HepG2 (cell line): ENCODE measurements around the gene NT5M. TPM values are rescaled to one million over a fixed set of nuclear protein-coding genes. Genes with fewer than 3 reads are reported as not detected.

Experiments used
- ATAC-seq: fragments of 200-7000 bp; cut with Tn5 transposase; 3 replicates; pipeline ENCODE4 v1.9.1; 2020; ENCODE audit warnings: mild to moderate bottlenecking, moderate library complexity
- BruUV-seq: library from RNA; stranded (reverse); fragments of 400-500 nt; replicated peaks from 2 replicates; lab custom pipeline; 2021; lab: Mats Ljungman, UMichigan
- CTCF ChIA-PET: fragments of 300-600 bp; formaldehyde crosslinking; extraction: SDS; loops from one replicate; lab custom pipeline; 2021; ENCODE audit warnings: low total read pairs, inconsistent platforms, low intra/inter-chr PET ratio; lab: Yijun Ruan, JAX
- POLR2A ChIA-PET: fragments of 350-600 bp; sonication (Branson Sonifier 250); formaldehyde crosslinking; loops from one replicate; lab custom pipeline; 2020; ENCODE audit warnings: antibody characterized with exemption, inconsistent platforms; lab: Yijun Ruan, JAX
- DNase-seq: peaks from one replicate; pipeline ENCODE4 v3.0.0-alpha.2; 2015; ENCODE audit warnings: low spot score
- FAIRE-seq: peaks from 3 replicates; lab custom pipeline; 2011; peaks lifted over from hg19 to GRCh38; lab: Jason Lieb, UNC
- H2AFZ ChIP-seq: one replicate; pipeline ENCODE4 v1.6.1; 2011; ENCODE audit warnings: low read length, inconsistent platforms
- H3K27ac ChIP-seq: fragments of 300-600 bp; 3 replicates; pipeline ENCODE4 v1.8.0; 2011; ENCODE audit warnings: mixed run types, mild to moderate bottlenecking, mixed read lengths, low read length, inconsistent platforms; ENCODE audit not compliant: insufficient read depth; ENCODE audit errors: extremely low read length
- H3K27me3 ChIP-seq, 2 experiments: fragments of 200-600 bp in 1 of 2; 2 replicates in 1 of 2; 3 replicates in 1 of 2; pipeline versions ENCODE4 v1.6.0 to v1.8.0; 2011; ENCODE audit warnings: low read length in 2 of 2, mild to moderate bottlenecking in 2 of 2, moderate library complexity in 2 of 2, inconsistent platforms in 1 of 2; ENCODE audit not compliant: insufficient read depth in 2 of 2, control insufficient read depth in 1 of 2
- H3K36me3 ChIP-seq, 2 experiments: fragments of 200-600 bp in 1 of 2; replicated peaks in 1 of 2; 2 replicates in 1 of 2; 3 replicates in 1 of 2; pipeline versions ENCODE4 v1.5.1 to v1.8.0; 2011; ENCODE audit warnings: low read length in 2 of 2, inconsistent platforms in 1 of 2; ENCODE audit not compliant: insufficient read depth in 2 of 2, control insufficient read depth in 1 of 2
- H3K4me1 ChIP-seq: 2 replicates; pipeline ENCODE4 v1.5.1; 2012; ENCODE audit warnings: low read length, inconsistent platforms; ENCODE audit not compliant: insufficient read depth
- H3K4me2 ChIP-seq: 2 replicates; pipeline ENCODE4 v1.6.0; 2011; ENCODE audit warnings: low read depth, low read length, inconsistent platforms
- H3K4me3 ChIP-seq, 3 experiments: fragments of 200-600 bp in 1 of 3; sonication (generic), shearing (Covaris generic) in 1 of 3; replicated peaks in 1 of 3; 2 replicates each; pipeline ENCODE4 v1.5.1; 2011 to 2016; ENCODE audit warnings: low read length in 3 of 3, inconsistent platforms in 2 of 3, low read depth in 2 of 3, mild to moderate bottlenecking in 2 of 3, control low read depth in 1 of 3, mixed read lengths in 1 of 3; ENCODE audit not compliant: insufficient read depth in 1 of 3
- H3K79me2 ChIP-seq: one replicate; pipeline ENCODE4 v1.6.1; 2011; ENCODE audit warnings: low read length, inconsistent platforms; ENCODE audit not compliant: insufficient read depth
- H3K9ac ChIP-seq: 2 replicates; pipeline ENCODE4 v1.6.0; 2011; ENCODE audit warnings: mild to moderate bottlenecking, low read depth, low read length, inconsistent platforms; ENCODE audit not compliant: insufficient read depth
- H3K9me3 ChIP-seq: 2 replicates; pipeline ENCODE4 v1.5.1; 2012; ENCODE audit warnings: mild to moderate bottlenecking, low read length
- H4K20me1 ChIP-seq: 2 replicates; pipeline ENCODE4 v1.6.0; 2011; ENCODE audit warnings: inconsistent platforms, mild to moderate bottlenecking, low read length, moderate library complexity; ENCODE audit not compliant: insufficient read depth
- AKAP8 ChIP-seq: sonication (generic); formaldehyde crosslinking; IDR thresholded peaks from 2 replicates; pipeline ENCODE4 v1.5.1; 2020; ENCODE audit warnings: mild to moderate bottlenecking, missing genetic modification reagents
- ARID5B ChIP-seq: IDR thresholded peaks from 2 replicates; pipeline ENCODE4 v1.4.0; 2020; ENCODE audit warnings: mild to moderate bottlenecking, missing genetic modification reagents
- ATF3 ChIP-seq: sonication (generic); formaldehyde crosslinking; IDR thresholded peaks from 2 replicates; pipeline ENCODE4 v1.4.0; 2020; ENCODE audit warnings: missing genetic modification reagents
- CC2D1A ChIP-seq: sonication (generic); formaldehyde crosslinking; IDR thresholded peaks from 2 replicates; pipeline ENCODE4 v1.8.1; 2023; ENCODE audit warnings: mild to moderate bottlenecking, missing genetic modification reagents
- RXRB ChIP-seq: IDR thresholded peaks from 2 replicates; pipeline ENCODE4 v1.6.1; 2016; ENCODE audit warnings: borderline replicate concordance, missing genetic modification reagents, missing compliant biosample characterization
- SALL1 ChIP-seq: sonication (generic); formaldehyde crosslinking; IDR thresholded peaks from 2 replicates; pipeline ENCODE4 v1.8.0; 2022; ENCODE audit warnings: mild to moderate bottlenecking, missing genetic modification reagents
- SP1 ChIP-seq, 2 experiments: fragments of 450-650 bp in 1 of 2; sonication (generic) in 1 of 2; formaldehyde crosslinking in 1 of 2; IDR thresholded peaks; 2 replicates each; pipeline versions ENCODE4 v1.4.0 to v1.6.1; 2016 to 2020; ENCODE audit warnings: missing genetic modification reagents in 1 of 2
- THAP9 ChIP-seq: sonication (generic); formaldehyde crosslinking; IDR thresholded peaks from 2 replicates; pipeline ENCODE4; 2020; ENCODE audit warnings: missing genetic modification reagents, mild to moderate bottlenecking, borderline replicate concordance
- ZFX ChIP-seq: sonication (generic); formaldehyde crosslinking; IDR thresholded peaks from 2 replicates; pipeline ENCODE4 v1.4.0; 2020; ENCODE audit warnings: mild to moderate bottlenecking, low read depth, missing genetic modification reagents, moderate library complexity
- ZNF572 ChIP-seq: sonication (generic); formaldehyde crosslinking; IDR thresholded peaks from 2 replicates; pipeline ENCODE4 v1.5.1; 2020; ENCODE audit warnings: mild to moderate bottlenecking, missing genetic modification reagents
- ZNF576 ChIP-seq: sonication (generic); formaldehyde crosslinking; IDR thresholded peaks from 2 replicates; pipeline ENCODE4 v1.4.0; 2020; ENCODE audit warnings: mild to moderate bottlenecking, missing genetic modification reagents
- ZNF580 ChIP-seq: IDR thresholded peaks from 2 replicates; pipeline ENCODE4 v1.6.1; 2016; ENCODE audit warnings: low read depth, borderline replicate concordance
- WGBS: methylation state at CpG from one replicate; pipeline ENCODE4 v1.1.6; 2017; ENCODE audit warnings: low lambda C conversion rate; 5-methylcytosine and 5-hydroxymethylcytosine counted together
- in situ Hi-C: cut with HindIII; loops from 2 replicates; pipeline ENCODE4 v1.10.0; 2017; ENCODE audit warnings: low pct_unique_long_range_greater_than_20kb; ENCODE audit not compliant: extremely low pct_ligation_motif_present
- intact Hi-C: fragments of 100-400 bp; cut with micrococcal nuclease; formaldehyde crosslinking; loops from one replicate; pipeline ENCODE4 v1.10.0; 2022; ENCODE audit not compliant: unreplicated experiment
- polyA plus RNA-seq, 8 experiments: library from polyadenylated mRNA; depleted of rRNA in 3 of 8; stranded (reverse) in 7 of 8; unstranded in 1 of 8; fragments of >200 nt; fragmentation: Illumina TruSeq in 4 of 8; extraction: Trizol in 4 of 8; gene quantifications; 2 replicates each; pipeline versions ENCODE4 v1.2.1 to v1.2.3, GENCODE V29; 2011 to 2016; ENCODE audit warnings: low read depth in 4 of 8, missing spikeins in 1 of 8, mixed read lengths in 1 of 8; ENCODE audit not compliant: insufficient read depth in 1 of 8
- total RNA-seq, 5 experiments: library from RNA; depleted of rRNA; stranded (reverse); fragments of >200 nt; fragmentation: Illumina TruSeq; extraction: Trizol; gene quantifications; 2 replicates each; pipeline ENCODE4 v1.2.3, GENCODE V29; 2016; ENCODE audit warnings: low read depth in 1 of 5

The NT5M gene
- total and polyA plus RNA-seq, 2 of the 13 experiments (the other 11 are each of a cell fraction or from before 2014, with no cell fraction given): 0.55 to 0.78 TPM

- no peak for TF ChIP-seq ZNF576 (CRISPR knock-in tag)
- no peak for TF ChIP-seq THAP9 (CRISPR knock-in tag)
- no peak for TF ChIP-seq SP1 (IDR thresholded peaks at IDR 0.05)
- no peak for TF ChIP-seq SP1 (CRISPR knock-in tag; IDR thresholded peaks at IDR 0.05)
These were observed 48.3 kb downstream of the NT5M start (continued) for GRCh38 chr17:17351356-17351891.

- in situ Hi-C loops: no loop called here
- Histone ChIP-seq H3K27me3 (peaks cover 0 to 37% of the 10 kb centered on the region in 2 experiments; a peak in 4 of 5 replicates), H3K36me3 (no peaks in the 10 kb centered on the region), H3K4me1 (peaks cover 70% of the 10 kb centered on the region), H2AFZ (no peak overlapping the region), H3K79me2 (no peaks in the 10 kb centered on the region), H3K4me3 (peak overlapping the region in 1 of 3 experiments; percentile 11; a peak in 1 of 6 replicates), H3K27ac (no peak overlapping the region), H3K9me3 (no peaks in the 10 kb centered on the region), H3K9ac (peak overlapping the region; percentile 43), H3K4me2 (peak overlapping the region; percentile 33), H4K20me1 (no peaks in the 10 kb centered on the region)
- CTCF ChIA-PET: no interaction called here
- no TSS peak for BruUV-seq
- peak; percentile 48 for ATAC-seq
- 40% methylated on average over 4 of the region's 35 CpGs for WGBS
- intact Hi-C loops: no loop called here
- POLR2A ChIA-PET: interaction anchor here (0.8 to 4.1 kb wide), 3 partner anchors 144 to 219 kb away, joined by 3 to 15 read pairs (median 3); partner anchors contain the start of gene RASD1
- no peak for FAIRE-seq
- peak; percentile 74 for DNase-seq
- peak; percentile 40; the same call in 1 of the 2 replicates for TF ChIP-seq ZNF580
- TF ChIP-seq ZFX (CRISPR knock-in tag): peak; percentile 79
- peak; percentile 85 for TF ChIP-seq ATF3
- TF ChIP-seq CC2D1A: no peak
- peak; percentile 51; the same call in 1 of the 2 replicates for TF ChIP-seq ARID5B (CRISPR knock-in tag)
- TF ChIP-seq SALL1 (CRISPR knock-in tag): peak; percentile 56; the same call in 1 of the 2 replicates
- TF ChIP-seq AKAP8: no peak
- TF ChIP-seq RXRB: peak; percentile 51; the same call in 1 of the 2 replicates
- TF ChIP-seq ZNF572 (CRISPR knock-in tag): no peak
These were observed 49.0 kb downstream of the NT5M start for GRCh38 chr17:17351901-17352781.
